Neuron (in vitro differentiated cells): ENCODE data around the gene NUP214.
"Not testable (repeated sequence)": the region's sequence is repeated elsewhere in the genome, so short reads cannot be mapped to it uniquely, and the experiment has no call there.

Source experiments
- H2AFZ ChIP-seq: one replicate; pipeline ENCODE4 v1.6.1; 2013; ENCODE audit warnings: low read depth, mild to moderate bottlenecking, inconsistent platforms, low read length, moderate library complexity
- H3K27me3 ChIP-seq: one replicate; pipeline ENCODE4 v1.6.1; 2013; ENCODE audit warnings: low read length; ENCODE audit not compliant: insufficient read depth
- H3K36me3 ChIP-seq: one replicate; pipeline ENCODE4 v1.6.1; 2013; ENCODE audit warnings: low read length; ENCODE audit not compliant: insufficient read depth
- H3K4me1 ChIP-seq: one replicate; pipeline ENCODE4 v1.6.1; 2013; ENCODE audit warnings: low read length; ENCODE audit not compliant: insufficient read depth
- H3K4me3 ChIP-seq: 2 replicates; pipeline ENCODE4 v1.5.1; 2013; ENCODE audit warnings: mild to moderate bottlenecking, low read length, moderate library complexity
- H3K9me3 ChIP-seq: one replicate; pipeline ENCODE4 v1.6.1; 2013; ENCODE audit warnings: low read length

The NUP214 gene

GRCh38 chr9:131204285-131204684 lies 78.9 kb downstream of the NUP214 start:
- no peaks in the 10 kb centered on the region for H3K4me1 ChIP-seq
- no peaks in the 10 kb centered on the region for H3K9me3 ChIP-seq
- no peaks in the 10 kb centered on the region for H3K27me3 ChIP-seq
- peaks cover 70% of the 10 kb centered on the region for H3K36me3 ChIP-seq
- H3K4me3 ChIP-seq, result no peak overlapping the region
- H2AFZ ChIP-seq, result no peak overlapping the region

- no peak overlapping the region for H3K4me3 ChIP-seq
- H3K4me1 ChIP-seq, result no peaks in the 10 kb centered on the region
- H3K36me3 ChIP-seq, result peaks cover 65% of the 10 kb centered on the region
- H3K27me3 ChIP-seq, result no peaks in the 10 kb centered on the region
- no peak overlapping the region for H2AFZ ChIP-seq
- H3K9me3 ChIP-seq, result no peaks in the 10 kb centered on the region
Observed at GRCh38 chr9:131206495-131206894, 81.1 kb downstream of the NUP214 start.

GRCh38 chr9:131211920-131212319 lies 86.5 kb downstream of the NUP214 start:
- peaks cover 41% of the 10 kb centered on the region for H3K36me3 ChIP-seq
- H2AFZ ChIP-seq, H3K9me3 ChIP-seq, H3K4me3 ChIP-seq, H3K27me3 ChIP-seq, H3K4me1 ChIP-seq: not testable (repeated sequence)

- Histone ChIP-seq H3K4me3 (no peak overlapping the region), H3K9me3 (no peaks in the 10 kb centered on the region), H3K36me3 (peaks cover 37% of the 10 kb centered on the region), H3K27me3 (no peaks in the 10 kb centered on the region), H2AFZ (no peak overlapping the region), H3K4me1 (no peaks in the 10 kb centered on the region)
Observed at GRCh38 chr9:131214286-131214856, 89.0 kb downstream of the NUP214 start.

GRCh38 chr9:131214876-131215275 lies 89.5 kb downstream of the NUP214 start:
- H3K4me1 ChIP-seq, result no peaks in the 10 kb centered on the region
- H3K27me3 ChIP-seq, result no peaks in the 10 kb centered on the region
- H3K36me3 ChIP-seq, result peaks cover 35% of the 10 kb centered on the region
- no peak overlapping the region for H2AFZ ChIP-seq
- no peak overlapping the region for H3K4me3 ChIP-seq
- no peaks in the 10 kb centered on the region for H3K9me3 ChIP-seq

- Histone ChIP-seq H3K9me3 (no peaks in the 10 kb centered on the region), H2AFZ (no peak overlapping the region), H3K27me3 (no peaks in the 10 kb centered on the region), H3K4me1 (no peaks in the 10 kb centered on the region), H3K36me3 (peaks cover 42% of the 10 kb centered on the region), H3K4me3 (no peak overlapping the region)
Observed at GRCh38 chr9:131216806-131217205, 91.4 kb downstream of the NUP214 start.

GRCh38 chr9:131217331-131218031 lies 92.1 kb downstream of the NUP214 start:
- no peak overlapping the region for H3K4me3 ChIP-seq
- no peak overlapping the region for H2AFZ ChIP-seq
- H3K4me1 ChIP-seq, result no peaks in the 10 kb centered on the region
- peaks cover 44% of the 10 kb centered on the region for H3K36me3 ChIP-seq
- H3K27me3 ChIP-seq, result no peaks in the 10 kb centered on the region
- H3K9me3 ChIP-seq, result no peaks in the 10 kb centered on the region

GRCh38 chr9:131218370-131218769 lies 93.0 kb downstream of the NUP214 start:
- no peaks in the 10 kb centered on the region for H3K27me3 ChIP-seq
- H2AFZ ChIP-seq, result no peak overlapping the region
- peaks cover 44% of the 10 kb centered on the region for H3K36me3 ChIP-seq
- H3K4me1 ChIP-seq, result no peaks in the 10 kb centered on the region
- H3K4me3 ChIP-seq, result no peak overlapping the region
- no peaks in the 10 kb centered on the region for H3K9me3 ChIP-seq

- Histone ChIP-seq H3K4me3 (no peak overlapping the region), H3K4me1 (no peaks in the 10 kb centered on the region), H2AFZ (no peak overlapping the region), H3K9me3 (no peaks in the 10 kb centered on the region), H3K27me3 (no peaks in the 10 kb centered on the region), H3K36me3 (peaks cover 29% of the 10 kb centered on the region)
Observed at GRCh38 chr9:131220485-131220884, 95.1 kb downstream of the NUP214 start.

- Histone ChIP-seq H3K4me1 (no peaks in the 10 kb centered on the region), H2AFZ (no peak overlapping the region), H3K36me3 (peaks cover 26% of the 10 kb centered on the region), H3K4me3 (no peak overlapping the region), H3K9me3 (no peaks in the 10 kb centered on the region), H3K27me3 (no peaks in the 10 kb centered on the region)
Observed at GRCh38 chr9:131222460-131222859, 97.1 kb downstream of the NUP214 start.

GRCh38 chr9:131226226-131226625 lies 100.8 kb downstream of the NUP214 start:
- H2AFZ ChIP-seq, result no peak overlapping the region
- H3K4me1 ChIP-seq, result no peaks in the 10 kb centered on the region
- no peaks in the 10 kb centered on the region for H3K27me3 ChIP-seq
- no peak overlapping the region for H3K4me3 ChIP-seq
- H3K9me3 ChIP-seq, result no peaks in the 10 kb centered on the region
- peaks cover 35% of the 10 kb centered on the region for H3K36me3 ChIP-seq

- Histone ChIP-seq H3K9me3 (no peaks in the 10 kb centered on the region), H3K4me1 (no peaks in the 10 kb centered on the region), H3K4me3 (no peak overlapping the region), H2AFZ (no peak overlapping the region), H3K27me3 (no peaks in the 10 kb centered on the region), H3K36me3 (peaks cover 36% of the 10 kb centered on the region)
Observed at GRCh38 chr9:131227112-131227958, 101.9 kb downstream of the NUP214 start.

GRCh38 chr9:131227959-131228460 lies 102.6 kb downstream of the NUP214 start:
- Histone ChIP-seq H3K36me3 (peaks cover 34% of the 10 kb centered on the region), H2AFZ (no peak overlapping the region), H3K4me3 (no peak overlapping the region), H3K9me3 (no peaks in the 10 kb centered on the region), H3K27me3 (no peaks in the 10 kb centered on the region), H3K4me1 (no peaks in the 10 kb centered on the region)
